Measurements from ENCODE around the gene MED26.

The MED26 gene

GRCh38 chr19:16638666-16639065 lies 10.7 kb upstream of the MED26 start:
- Histone ChIP-seq H3K9me3 (ENCODE audit: control insufficient read depth, low read length) (no peaks in the 10 kb centered on the region), H2AFZ (no peak overlapping the region), H3K4me2 (ENCODE audit: low read length) (no peak overlapping the region), H3K27me3 (ENCODE audit: control insufficient read depth, insufficient read depth, low read length) (no peaks in the 10 kb centered on the region), H3K36me3 (ENCODE audit: control insufficient read depth, insufficient read depth, low read length) (no peaks in the 10 kb centered on the region), H3K27ac (no peak overlapping the region), H3K4me3 (ENCODE audit: low read depth, low read length) (no peak overlapping the region), H3K9ac (no peak overlapping the region), H3K4me1 (no peaks in the 10 kb centered on the region), H3K79me2 (peaks cover 68% of the 10 kb centered on the region)
- TF ChIP-seq CTCF (IDR thresholded peaks at IDR 0.05): no peak

DNA sequence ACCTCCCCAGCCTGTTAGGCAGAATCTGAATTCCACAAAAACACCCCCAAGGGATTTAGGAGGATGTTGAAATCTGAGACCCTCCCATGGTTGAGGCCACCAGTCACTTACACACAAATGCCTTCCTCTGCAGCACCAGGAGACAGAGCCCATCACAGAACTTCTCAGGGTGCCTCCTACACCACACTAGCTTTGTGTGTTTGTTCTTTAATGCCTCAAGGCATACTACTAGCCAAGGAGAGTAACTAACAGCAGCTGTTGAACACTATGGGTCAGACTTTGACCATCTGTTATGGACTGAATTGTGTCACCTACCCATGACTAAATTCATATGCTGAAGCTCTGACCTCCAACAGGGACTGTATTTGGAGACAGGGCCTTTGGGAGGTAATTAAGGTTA lies 9.5 kb upstream of the MED26 start:
- no peak overlapping the region for H3K9ac ChIP-seq
- no peaks in the 10 kb centered on the region for H3K27me3 ChIP-seq (ENCODE audit: control insufficient read depth, insufficient read depth, low read length)
- H3K27ac ChIP-seq: no peak overlapping the region
- no peak for TF ChIP-seq CTCF (IDR thresholded peaks at IDR 0.05)
- H3K4me3 ChIP-seq (ENCODE audit: low read depth, low read length): no peak overlapping the region
- no peaks in the 10 kb centered on the region for H3K36me3 ChIP-seq (ENCODE audit: control insufficient read depth, insufficient read depth, low read length)
- no peak overlapping the region for H3K4me2 ChIP-seq (ENCODE audit: low read length)
- H3K79me2 ChIP-seq: peaks cover 66% of the 10 kb centered on the region
- H3K4me1 ChIP-seq: no peaks in the 10 kb centered on the region
- H3K9me3 ChIP-seq (ENCODE audit: control insufficient read depth, low read length): no peaks in the 10 kb centered on the region
- H2AFZ ChIP-seq: no peak overlapping the region

- Histone ChIP-seq H3K27ac (no peak overlapping the region), H3K36me3 (ENCODE audit: control insufficient read depth, insufficient read depth, low read length) (no peaks in the 10 kb centered on the region), H3K9me3 (ENCODE audit: control insufficient read depth, low read length) (no peaks in the 10 kb centered on the region), H2AFZ (no peak overlapping the region), H3K9ac (no peak overlapping the region), H3K4me3 (ENCODE audit: low read depth, low read length) (no peak overlapping the region), H3K4me1 (peaks cover 4% of the 10 kb centered on the region), H3K79me2 (peaks cover 27% of the 10 kb centered on the region), H3K4me2 (ENCODE audit: low read length) (no peak overlapping the region), H3K27me3 (ENCODE audit: control insufficient read depth, insufficient read depth, low read length) (no peaks in the 10 kb centered on the region)
- no peak for TF ChIP-seq CTCF (IDR thresholded peaks at IDR 0.05)
Observed at GRCh38 chr19:16631465-16631864, 3.5 kb upstream of the MED26 start.

DNA sequence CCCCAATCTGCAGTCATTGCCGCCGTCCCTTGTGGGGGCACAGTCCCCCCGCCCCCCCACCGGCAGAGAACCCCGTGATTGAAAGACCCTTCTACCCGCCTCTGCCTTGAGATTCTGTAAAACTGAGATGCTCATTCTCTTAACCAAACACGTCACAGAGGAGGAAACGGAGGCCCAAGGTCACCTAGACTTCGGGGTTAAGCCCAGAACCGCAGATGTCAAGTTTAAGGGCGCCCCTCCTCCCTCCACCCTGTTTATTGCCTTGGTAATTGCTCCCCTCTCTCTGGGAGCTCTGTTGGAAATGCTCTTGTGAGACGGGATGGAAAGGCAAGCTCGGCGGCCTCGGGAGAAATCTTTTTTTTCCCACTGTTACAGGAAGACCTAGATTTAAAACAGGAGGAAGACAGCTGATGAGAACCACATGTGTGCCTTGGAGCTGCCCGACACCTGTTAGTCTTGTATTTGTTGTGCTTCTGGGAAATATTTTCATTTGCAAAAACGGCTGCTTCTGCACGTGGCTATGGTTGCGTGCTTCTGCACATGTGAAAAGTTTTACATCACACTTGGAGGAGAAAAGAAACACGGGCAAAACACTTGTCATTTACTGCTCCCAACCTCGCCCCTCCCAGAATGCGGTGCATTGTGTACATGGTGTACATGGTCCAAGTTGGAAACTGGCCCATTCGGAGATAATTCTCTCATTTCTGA lies 1.1 kb upstream of the MED26 start:
- no peaks in the 10 kb centered on the region for H3K36me3 ChIP-seq (ENCODE audit: control insufficient read depth, insufficient read depth, low read length)
- no peak for TF ChIP-seq CTCF (IDR thresholded peaks at IDR 0.05)
- peak overlapping the region; percentile 85 for H3K27ac ChIP-seq
- peaks cover 4% of the 10 kb centered on the region for H3K4me1 ChIP-seq
- H3K9ac ChIP-seq: no peak overlapping the region
- peaks cover 39% of the 10 kb centered on the region for H3K79me2 ChIP-seq
- H2AFZ ChIP-seq: peak overlapping the region; percentile 93
- no peaks in the 10 kb centered on the region for H3K27me3 ChIP-seq (ENCODE audit: control insufficient read depth, insufficient read depth, low read length)
- H3K4me2 ChIP-seq (ENCODE audit: low read length): peak overlapping the region; percentile 95
- peak overlapping the region; percentile 88 for H3K4me3 ChIP-seq (ENCODE audit: low read depth, low read length)
- no peaks in the 10 kb centered on the region for H3K9me3 ChIP-seq (ENCODE audit: control insufficient read depth, low read length)

DNA sequence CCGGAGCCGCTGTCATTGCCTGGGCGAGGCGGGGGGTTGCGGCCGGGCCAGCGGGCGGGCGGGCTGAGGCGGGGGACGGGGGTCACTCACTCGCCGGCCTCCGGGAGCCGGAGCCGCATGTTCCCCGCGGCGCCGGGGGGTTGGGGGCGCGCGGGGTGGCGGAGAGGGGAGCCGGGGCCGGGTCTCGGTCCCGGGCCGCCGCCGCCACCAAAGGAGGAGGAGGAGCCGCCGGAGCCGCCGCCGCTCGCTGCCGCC lies 149 bp downstream of the MED26 start:
- Histone ChIP-seq H3K79me2 (peaks cover 46% of the 10 kb centered on the region), H3K4me1 (peaks cover 4% of the 10 kb centered on the region), H3K4me3 (ENCODE audit: low read depth, low read length) (peak overlapping the region; percentile 74), H3K9ac (peak overlapping the region; percentile 91), H3K9me3 (ENCODE audit: control insufficient read depth, low read length) (no peaks in the 10 kb centered on the region), H3K4me2 (ENCODE audit: low read length) (peak overlapping the region; percentile 81), H2AFZ (no peak overlapping the region), H3K27me3 (ENCODE audit: control insufficient read depth, insufficient read depth, low read length) (no peaks in the 10 kb centered on the region), H3K27ac (no peak overlapping the region), H3K36me3 (ENCODE audit: control insufficient read depth, insufficient read depth, low read length) (no peaks in the 10 kb centered on the region)
- no peak for TF ChIP-seq CTCF (IDR thresholded peaks at IDR 0.05)

Measured in parathyroid adenoma (tissue), 2 donors.